Raji (cell line): ENCODE results near the gene CDH12.

ENCODE experiments used
- POLR2A ChIP-seq: IDR thresholded peaks from 2 replicates; pipeline ENCODE4 v1.6.1; 2011; ENCODE audit warnings: low read depth, low read length, control low read depth; ENCODE audit not compliant: insufficient read depth

The CDH12 gene

GRCh38 chr5:22351178-22351577 is 502.0 kb downstream of the CDH12 start:
- TF ChIP-seq POLR2A, result no peak

DNA sequence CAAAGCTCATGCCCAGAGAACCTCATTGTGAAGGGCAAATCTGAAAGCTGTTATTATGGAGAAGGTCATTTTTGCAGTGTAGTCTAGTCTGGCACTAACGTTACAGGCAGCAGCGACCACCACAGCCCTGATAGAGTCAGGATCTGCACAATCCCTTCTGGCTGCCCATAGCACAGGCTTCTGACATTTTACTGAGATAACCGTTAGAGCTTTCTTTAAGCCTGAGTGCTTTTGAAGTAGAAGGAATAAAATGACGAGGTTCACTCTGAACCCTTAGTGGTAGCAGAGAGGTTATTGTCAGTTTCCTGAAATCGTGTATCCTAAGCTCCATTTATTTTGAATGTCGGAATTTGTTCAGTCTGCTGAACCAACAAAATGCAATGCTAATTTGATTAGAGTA is 505.1 kb downstream of the CDH12 start:
- no peak for TF ChIP-seq POLR2A

DNA sequence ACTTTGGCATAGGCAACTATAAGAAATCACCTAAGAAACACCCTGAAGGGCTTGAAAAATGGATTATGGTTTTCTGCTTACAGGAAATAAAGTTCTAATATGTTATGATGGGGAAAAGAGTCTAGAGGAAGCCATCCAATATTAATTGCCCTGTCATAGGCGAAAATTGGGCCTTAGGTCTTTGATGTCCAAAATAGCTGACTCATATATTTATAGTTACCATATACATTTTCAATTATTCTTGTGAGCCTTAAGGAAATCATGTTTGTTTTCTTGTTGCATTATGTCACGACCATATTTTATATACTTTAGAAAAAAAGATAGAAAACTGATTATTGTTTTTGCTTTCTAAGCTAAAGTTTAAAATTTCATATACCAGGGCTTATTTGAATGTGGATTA is 509.1 kb downstream of the CDH12 start:
- no peak for TF ChIP-seq POLR2A

- no peak for TF ChIP-seq POLR2A
Measured at GRCh38 chr5:22341406-22341805, 511.7 kb downstream of the CDH12 start.

GRCh38 chr5:22329683-22330082 is 523.5 kb downstream of the CDH12 start:
- no peak for TF ChIP-seq POLR2A

- TF ChIP-seq POLR2A, result no peak
Measured at GRCh38 chr5:22319798-22320197, 533.3 kb downstream of the CDH12 start.

DNA sequence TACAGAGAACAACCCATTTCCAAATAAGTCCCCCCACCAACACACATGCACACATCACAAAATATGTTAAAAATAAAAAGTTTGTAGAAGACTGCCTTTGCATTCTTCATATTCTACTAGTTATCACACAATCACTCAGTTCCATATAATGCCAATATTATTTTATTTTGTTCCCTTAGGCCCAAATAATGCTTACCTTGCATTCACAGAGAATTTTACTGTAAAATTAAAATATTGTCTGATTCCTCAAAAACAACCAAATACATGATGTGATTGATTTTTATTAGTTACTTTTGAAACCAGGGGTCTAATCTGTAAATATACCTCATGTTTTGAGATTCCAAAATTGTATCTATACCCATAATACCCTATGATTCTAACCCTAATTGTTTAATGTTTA is 536.9 kb downstream of the CDH12 start:
- TF ChIP-seq POLR2A, result no peak

GRCh38 chr5:22314548-22314947 is 538.6 kb downstream of the CDH12 start:
- TF ChIP-seq POLR2A, result no peak

DNA sequence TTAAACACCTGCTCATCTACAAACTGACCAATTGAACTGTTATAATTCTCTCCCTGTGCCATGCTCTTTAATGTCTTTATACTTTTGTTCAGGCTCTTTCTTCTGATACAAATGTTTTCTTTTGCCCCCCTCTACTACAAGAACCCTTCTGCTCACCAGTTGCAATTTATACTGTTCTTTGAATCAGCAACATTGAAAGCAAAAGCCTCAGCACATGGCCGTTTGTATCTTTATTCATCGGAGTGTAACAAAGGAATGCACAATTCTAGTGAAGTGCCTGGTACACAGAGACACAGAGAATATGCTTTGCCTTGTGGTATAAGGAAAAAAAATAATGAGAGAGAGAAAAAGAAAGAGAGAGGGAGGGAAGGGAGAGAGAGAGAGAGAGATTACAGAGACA is 547.1 kb downstream of the CDH12 start:
- TF ChIP-seq POLR2A, result no peak

GRCh38 chr5:22295832-22296231 is 557.3 kb downstream of the CDH12 start:
- TF ChIP-seq POLR2A, result no peak

- TF ChIP-seq POLR2A, result no peak
Measured at GRCh38 chr5:22293147-22293546, 560.0 kb downstream of the CDH12 start.

DNA sequence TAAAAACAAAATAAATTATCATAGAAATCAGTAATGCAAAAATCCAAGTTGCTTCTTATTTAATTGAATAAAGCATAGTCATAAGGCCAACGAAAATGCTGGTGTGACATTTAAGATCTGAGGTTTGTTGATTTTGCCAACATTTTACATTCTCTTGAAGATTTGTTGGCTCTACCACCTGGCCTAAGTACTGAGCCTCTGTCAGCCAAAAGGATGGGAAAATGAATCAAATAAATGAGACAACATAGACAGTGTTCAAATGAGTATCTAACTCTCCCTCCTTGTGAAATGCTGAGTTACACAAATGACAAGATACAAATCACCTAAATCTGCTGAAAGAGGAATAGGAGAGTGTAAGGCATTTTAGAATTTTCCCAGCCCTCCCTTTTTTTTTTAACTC is 575.0 kb downstream of the CDH12 start:
- TF ChIP-seq POLR2A, result no peak

GRCh38 chr5:22277006-22277405 is 576.1 kb downstream of the CDH12 start:
- no peak for TF ChIP-seq POLR2A

DNA sequence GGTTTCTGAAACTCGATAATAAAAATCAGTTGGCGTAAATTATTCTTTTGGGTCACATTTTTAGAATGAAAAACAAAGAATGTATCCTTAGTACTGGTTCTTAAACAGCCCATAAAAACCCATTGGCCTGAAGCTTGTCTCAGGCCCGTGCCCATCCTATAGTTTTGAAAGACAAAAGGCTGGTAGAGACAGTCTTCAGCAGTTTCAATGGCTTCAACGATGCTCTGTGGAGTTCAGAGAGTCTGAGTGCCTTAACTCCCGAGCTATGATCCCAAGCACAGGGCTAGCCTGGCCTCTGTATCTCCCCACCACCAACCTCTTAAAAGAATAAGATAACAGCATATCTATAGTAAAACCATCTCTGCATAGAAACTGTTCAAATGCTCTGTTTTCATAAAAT is 595.0 kb downstream of the CDH12 start:
- no peak for TF ChIP-seq POLR2A

- no peak for TF ChIP-seq POLR2A
Measured at GRCh38 chr5:22250528-22250927, 602.6 kb downstream of the CDH12 start.

DNA sequence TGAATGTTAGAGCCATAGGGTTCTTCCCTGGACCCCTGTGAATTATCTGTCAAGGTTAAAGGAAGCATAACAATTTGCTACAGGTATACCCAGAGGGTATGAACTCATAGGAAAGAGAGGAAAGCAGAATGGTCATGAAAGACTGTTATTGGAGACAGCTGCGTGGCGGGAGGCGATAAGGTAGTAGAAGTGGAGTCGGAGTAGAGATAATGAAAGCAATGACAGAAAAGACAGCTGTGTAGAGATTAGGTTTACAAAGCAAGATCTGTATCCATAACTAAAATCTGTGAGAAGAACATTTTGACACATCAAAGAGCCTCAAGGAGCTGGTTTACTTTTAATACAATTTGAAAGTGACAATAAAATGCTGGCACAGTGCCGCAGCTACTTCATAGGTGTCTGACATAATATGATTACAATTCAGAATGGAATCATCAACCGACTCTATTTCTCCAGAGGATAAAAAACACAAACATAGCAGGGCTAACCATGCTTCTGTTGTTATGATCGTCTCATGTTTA is 603.9 kb downstream of the CDH12 start:
- TF ChIP-seq POLR2A, result no peak

DNA sequence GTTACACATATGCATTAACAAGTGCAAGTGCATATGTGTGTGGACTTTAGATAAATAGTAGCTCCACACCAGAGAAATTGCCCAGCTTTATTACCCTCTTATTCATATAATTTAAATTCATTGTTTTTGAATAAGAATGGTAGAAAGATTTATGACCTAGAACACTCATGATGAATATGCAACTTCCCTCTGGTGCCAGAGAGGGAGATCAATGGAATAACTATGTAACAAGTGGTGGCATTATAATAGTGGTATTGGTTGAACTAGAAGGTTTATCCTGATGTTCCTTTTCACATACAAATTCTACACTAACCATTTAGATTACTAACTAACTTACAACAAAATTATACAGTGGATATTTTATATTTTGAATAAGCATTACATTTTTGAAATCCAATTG is 607.4 kb downstream of the CDH12 start:
- no peak for TF ChIP-seq POLR2A

DNA sequence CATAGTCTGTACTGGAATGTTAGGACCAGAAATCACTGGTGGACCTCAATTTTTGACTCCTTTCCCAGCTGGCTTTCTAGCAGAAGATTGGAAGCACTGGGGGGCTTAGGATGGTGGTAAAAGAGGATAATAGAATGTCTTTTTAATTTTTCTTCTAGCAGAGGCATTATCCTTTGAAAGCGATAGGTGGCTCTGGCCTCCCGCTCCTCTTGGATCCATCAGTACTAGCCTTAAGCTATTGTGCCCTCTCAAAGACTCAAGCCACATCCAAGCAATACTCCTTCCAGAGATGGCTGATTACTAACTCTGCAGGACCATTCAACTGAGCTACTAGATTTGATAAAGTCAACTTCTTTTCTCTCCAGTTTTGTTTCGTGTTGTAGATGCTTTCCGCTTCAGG is 610.6 kb downstream of the CDH12 start:
- no peak for TF ChIP-seq POLR2A
